NOMO-1 treated with dmso at 0.1 percent for 144 hours (cell line): ENCODE results near the gene SEC14L6.
A peak's percentile ranks its signal among the peaks of the same experiment; 100 is the strongest.

Experiments used
- DNase-seq: peaks from one replicate; lab custom pipeline; 2025; ENCODE audit not compliant: unreplicated experiment; lab: John Stamatoyannopoulos, UW

Gene SEC14L6

GRCh38 chr22:30500628-30501027, 45.9 kb downstream of the SEC14L6 start:
- no peak for DNase-seq

- DNase-seq, result no peak
These were observed 48.9 kb downstream of the SEC14L6 start for GRCh38 chr22:30497466-30498150.

GRCh38 chr22:30495041-30495784, 51.3 kb downstream of the SEC14L6 start:
- no peak for DNase-seq

GRCh38 chr22:30492144-30492543, 54.4 kb downstream of the SEC14L6 start:
- no peak for DNase-seq

GRCh38 chr22:30491381-30491780, 55.2 kb downstream of the SEC14L6 start:
- no peak for DNase-seq

- no peak for DNase-seq
These were observed 56.1 kb downstream of the SEC14L6 start for GRCh38 chr22:30490399-30490798.

GRCh38 chr22:30488121-30488520, 58.4 kb downstream of the SEC14L6 start:
- no peak for DNase-seq

- DNase-seq, result no peak
These were observed 59.9 kb downstream of the SEC14L6 start for GRCh38 chr22:30486661-30487115.

GRCh38 chr22:30486118-30486517, 60.4 kb downstream of the SEC14L6 start:
- no peak for DNase-seq

- DNase-seq, result peak; percentile 14
These were observed 61.1 kb downstream of the SEC14L6 start for GRCh38 chr22:30485362-30485988.

GRCh38 chr22:30483169-30483568, 63.4 kb downstream of the SEC14L6 start:
- DNase-seq, result no peak

- no peak for DNase-seq
These were observed 64.8 kb downstream of the SEC14L6 start for GRCh38 chr22:30481711-30482110.

- DNase-seq, result no peak
These were observed 66.6 kb downstream of the SEC14L6 start for GRCh38 chr22:30479981-30480380.

GRCh38 chr22:30474683-30475424, 71.7 kb downstream of the SEC14L6 start:
- no peak for DNase-seq

- DNase-seq, result no peak
These were observed 72.4 kb downstream of the SEC14L6 start for GRCh38 chr22:30474121-30474520.

GRCh38 chr22:30472994-30473720, 73.4 kb downstream of the SEC14L6 start:
- no peak for DNase-seq
